Raji (cell line): ENCODE results near the gene KLF2.

ENCODE experiments used
- POLR2A ChIP-seq: IDR thresholded peaks from 2 replicates; pipeline ENCODE4 v1.6.1; 2011; ENCODE audit warnings: low read depth, low read length, control low read depth; ENCODE audit not compliant: insufficient read depth

The KLF2 gene

GRCh38 chr19:16301999-16302694 is 22.5 kb upstream of the KLF2 start:
- TF ChIP-seq POLR2A, result no peak

GRCh38 chr19:16303755-16304154 is 20.9 kb upstream of the KLF2 start:
- TF ChIP-seq POLR2A, result no peak

GRCh38 chr19:16306728-16307402 is 17.8 kb upstream of the KLF2 start:
- TF ChIP-seq POLR2A, result no peak

GRCh38 chr19:16308081-16308480 is 16.5 kb upstream of the KLF2 start:
- TF ChIP-seq POLR2A, result no peak

- TF ChIP-seq POLR2A, result no peak
Observed at GRCh38 chr19:16309643-16310042, 15.0 kb upstream of the KLF2 start.

GRCh38 chr19:16315825-16316505 is 8.7 kb upstream of the KLF2 start:
- TF ChIP-seq POLR2A, result no peak

GRCh38 chr19:16316506-16316882 is 8.1 kb upstream of the KLF2 start:
- TF ChIP-seq POLR2A, result no peak

- TF ChIP-seq POLR2A, result no peak
Observed at GRCh38 chr19:16319481-16319880, 5.1 kb upstream of the KLF2 start.

GRCh38 chr19:16320987-16321386 is 3.6 kb upstream of the KLF2 start:
- no peak for TF ChIP-seq POLR2A

GRCh38 chr19:16325161-16325527 is 518 bp downstream of the KLF2 start:
- no peak for TF ChIP-seq POLR2A

- TF ChIP-seq POLR2A, result no peak
Observed at GRCh38 chr19:16325641-16326400, 1.2 kb downstream of the KLF2 start.

- no peak for TF ChIP-seq POLR2A
Observed at GRCh38 chr19:16326401-16327168, 2.0 kb downstream of the KLF2 start.

GRCh38 chr19:16327169-16327475 is 2.5 kb downstream of the KLF2 start:
- no peak for TF ChIP-seq POLR2A

GRCh38 chr19:16327501-16327900 is 2.9 kb downstream of the KLF2 start:
- TF ChIP-seq POLR2A, result no peak
